ENCODE data around the gene LEPROT.

The LEPROT gene

DNA sequence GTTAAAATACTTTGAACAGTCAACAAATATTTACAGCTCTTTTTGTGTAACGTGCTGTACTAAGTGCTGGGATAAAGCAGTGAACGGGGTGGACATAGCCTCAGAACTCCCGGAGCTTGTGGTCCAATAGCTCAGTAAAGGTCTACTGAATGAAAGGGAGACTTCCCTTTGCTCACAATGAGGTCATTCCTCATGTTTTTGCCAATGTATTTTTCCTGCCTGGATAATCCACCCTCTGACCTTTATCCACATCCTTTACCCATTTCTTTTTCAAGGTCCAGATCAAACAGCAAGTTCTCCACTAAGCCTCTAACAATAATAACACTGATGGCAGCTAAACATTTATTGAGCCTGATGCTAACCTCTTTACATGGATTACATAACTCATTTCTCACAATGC is 55.9 kb downstream of the LEPROT start:
- no peak for DNase-seq (ENCODE audit: low read depth in 4 of 4, low spot score in 1 of 4)

- no peak for DNase-seq (ENCODE audit: low read depth in 4 of 4, low spot score in 1 of 4)
Measured at GRCh38 chr1:65477414-65478378, 57.2 kb downstream of the LEPROT start.

GRCh38 chr1:65478379-65479026 is 58.0 kb downstream of the LEPROT start:
- no peak for DNase-seq (ENCODE audit: low read depth in 4 of 4, low spot score in 1 of 4)

DNA sequence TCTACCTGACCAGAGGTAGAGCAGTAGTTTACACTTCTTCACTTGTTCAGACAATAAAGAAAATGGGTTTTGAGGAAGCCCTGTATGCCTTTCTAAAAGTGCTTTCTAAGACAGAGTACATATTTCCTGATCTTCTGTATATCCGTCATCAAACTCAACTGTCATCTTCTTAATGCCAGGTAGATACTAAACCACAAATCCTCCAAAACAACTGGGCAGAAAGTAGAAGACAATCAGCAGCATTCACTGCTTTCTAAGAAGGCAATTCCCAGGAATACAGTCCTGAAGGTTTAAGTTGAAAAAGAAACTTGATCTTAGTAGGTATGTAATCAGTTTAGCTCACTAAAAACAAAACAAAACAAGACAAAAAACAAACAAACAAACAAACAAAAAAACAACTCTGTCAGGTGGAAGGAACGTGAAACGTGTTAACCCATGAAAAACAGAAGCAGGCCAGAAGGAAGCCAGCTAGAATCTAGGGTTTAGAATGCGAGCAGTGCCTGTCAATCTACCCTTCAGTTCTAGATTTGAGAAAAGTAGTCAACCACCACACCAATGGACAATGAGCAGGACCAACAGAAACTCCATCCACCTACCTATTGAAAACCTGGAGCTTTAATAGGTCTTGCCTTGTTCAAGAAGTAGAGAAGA is 59.2 kb downstream of the LEPROT start:
- no peak for DNase-seq (ENCODE audit: low read depth in 4 of 4, low spot score in 1 of 4)

- no peak for DNase-seq (ENCODE audit: low read depth in 4 of 4, low spot score in 1 of 4)
Measured at GRCh38 chr1:65480684-65481405, 60.4 kb downstream of the LEPROT start.

DNA sequence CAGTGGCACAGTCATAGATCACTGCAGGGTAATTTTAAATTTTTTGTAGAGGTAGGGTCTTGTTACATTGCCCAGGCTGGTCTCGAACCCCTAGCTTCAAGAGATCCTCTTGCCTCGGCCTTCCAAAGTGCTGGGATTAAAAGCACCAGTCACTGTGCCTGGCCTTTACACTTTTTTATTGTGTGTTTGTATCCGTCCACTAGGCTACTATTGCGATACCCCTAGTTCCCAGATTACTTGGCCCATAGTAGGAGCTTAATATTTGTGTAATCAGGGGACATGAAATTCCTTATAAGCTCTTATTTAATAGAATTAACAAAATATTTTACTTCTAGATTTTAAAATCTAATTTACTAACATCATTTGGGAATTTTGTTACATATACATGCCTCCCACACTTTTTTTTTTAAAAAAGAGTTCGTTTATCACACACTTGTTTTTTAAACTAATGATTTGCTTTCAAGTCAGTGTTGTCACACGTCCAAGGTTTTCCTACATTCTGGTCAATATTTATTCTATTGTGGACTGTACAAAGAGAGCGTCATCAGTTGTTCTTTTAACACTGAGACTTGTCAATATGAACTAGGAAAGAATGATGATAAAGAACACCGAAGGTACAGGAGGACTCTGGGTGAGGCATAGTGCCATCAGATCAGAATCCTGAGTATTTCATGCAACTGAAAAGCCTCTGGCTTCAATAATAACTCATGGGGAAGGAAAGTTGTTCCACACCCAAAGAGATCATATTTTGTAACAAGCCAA is 63.7 kb downstream of the LEPROT start:
- DNase-seq (ENCODE audit: low read depth in 4 of 4, low spot score in 1 of 4): no peak

All from stimulated activated CD4-positive, alpha-beta T cell treated with anti-CD3 and anti-CD28 coated beads, Interleukin-1b, Interleukin-23, amount 100 ng/mL, for 24 hours (primary cell).